K562 (cell line): ENCODE measurements around the gene KCNQ2. TPM values are rescaled to one million over a fixed set of nuclear protein-coding genes. Genes with fewer than 3 reads are reported as not detected.

Experiments
- ATAC-seq: fragments of 200-7000 bp; cut with Tn5 transposase; 3 replicates; pipeline ENCODE4 v1.9.1; 2020; ENCODE audit warnings: moderate library complexity
- BruUV-seq: library from RNA; stranded (reverse); fragments of 400-500 nt; replicated peaks from 2 replicates; lab custom pipeline; 2021; lab: Mats Ljungman, UMichigan
- CTCF ChIA-PET: fragments of 300-600 bp; formaldehyde crosslinking; extraction: SDS; loops from one replicate; lab custom pipeline; 2021; ENCODE audit warnings: low intra/inter-chr PET ratio; lab: Yijun Ruan, JAX
- POLR2A ChIA-PET: fragments of 300-600, 350-650 bp; sonication (Branson Sonifier 250); formaldehyde crosslinking; extraction: SDS; loops from one replicate; lab custom pipeline; 2021; ENCODE audit warnings: antibody characterized with exemption, inconsistent platforms; lab: Yijun Ruan, JAX
- DNase-seq, 4 experiments: peaks; one replicate each; pipeline versions ENCODE4 v3.0.0 to v3.0.0-alpha.2; 2011 to 2018; ENCODE audit warnings: low spot score in 3 of 4, mixed read lengths in 3 of 4; ENCODE audit errors: extremely low read depth in 1 of 4
- FAIRE-seq: peaks from 2 replicates; lab custom pipeline; 2011; peaks lifted over from hg19 to GRCh38; lab: Jason Lieb, UNC
- H2AFZ ChIP-seq: 2 replicates; pipeline ENCODE4 v1.6.0; 2011; ENCODE audit warnings: low read depth, low read length, control low read depth, inconsistent platforms
- H3K27ac ChIP-seq: fragments of 200-600 bp; 3 replicates; pipeline ENCODE4 v1.8.0; 2011; ENCODE audit warnings: low read depth, mild to moderate bottlenecking, control low read depth, inconsistent platforms, low read length, moderate library complexity, mixed read lengths; ENCODE audit errors: extremely low read depth
- H3K27me3 ChIP-seq, 2 experiments: fragments of 300-600 bp in 1 of 2; 2 replicates in 1 of 2; 3 replicates in 1 of 2; pipeline versions ENCODE4 v1.6.0 to v1.8.0; 2011; ENCODE audit warnings: inconsistent platforms in 2 of 2, low read length in 2 of 2, mild to moderate bottlenecking in 1 of 2, mixed read lengths in 1 of 2, moderate library complexity in 1 of 2; ENCODE audit not compliant: control insufficient read depth in 2 of 2, insufficient read depth in 2 of 2
- H3K36me3 ChIP-seq: fragments of 300-600 bp; 3 replicates; pipeline ENCODE4 v1.8.0; 2011; ENCODE audit warnings: mild to moderate bottlenecking, low read length, inconsistent platforms; ENCODE audit not compliant: control insufficient read depth, insufficient read depth
- H3K4me1 ChIP-seq, 2 experiments: fragments of 200-600 bp in 1 of 2; replicated peaks in 1 of 2; 2 replicates in 1 of 2; 3 replicates in 1 of 2; pipeline versions ENCODE4 v1.5.1 to v1.8.0; 2011; ENCODE audit warnings: inconsistent platforms in 2 of 2, low read length in 2 of 2, mild to moderate bottlenecking in 1 of 2, mixed read lengths in 1 of 2, moderate library complexity in 1 of 2; ENCODE audit not compliant: control insufficient read depth in 2 of 2, insufficient read depth in 2 of 2
- H3K4me2 ChIP-seq: 2 replicates; pipeline ENCODE4 v1.6.1; 2011; ENCODE audit warnings: low read length, control low read depth, inconsistent platforms, mixed read lengths; ENCODE audit not compliant: insufficient read depth
- H3K4me3 ChIP-seq: fragments of 200-600 bp; sonication (generic), shearing (Covaris generic); 2 replicates; pipeline ENCODE4 v1.5.1; 2016; ENCODE audit warnings: control low read depth, inconsistent platforms
- H3K79me2 ChIP-seq: fragments of 200-600 bp; 3 replicates; pipeline ENCODE4 v1.8.0; 2011; ENCODE audit warnings: low read length, inconsistent platforms; ENCODE audit not compliant: control insufficient read depth, insufficient read depth
- H3K9ac ChIP-seq, 2 experiments: 2 replicates each; pipeline versions ENCODE4 v1.6.0 to v1.6.1; 2011; ENCODE audit warnings: low read depth in 2 of 2, low read length in 2 of 2, control low read depth in 1 of 2, inconsistent platforms in 1 of 2, mild to moderate bottlenecking in 1 of 2, mixed read lengths in 1 of 2; ENCODE audit not compliant: insufficient read depth in 1 of 2
- H3K9me1 ChIP-seq: one replicate; pipeline ENCODE4 v1.6.0; 2011; ENCODE audit warnings: inconsistent platforms, mild to moderate bottlenecking, low read length, moderate library complexity; ENCODE audit not compliant: control insufficient read depth, insufficient read depth
- H3K9me3 ChIP-seq: replicated peaks from 2 replicates; pipeline ENCODE4 v1.5.1; 2011; ENCODE audit warnings: low read depth, low read length, inconsistent platforms; ENCODE audit not compliant: control insufficient read depth, insufficient read depth
- H4K20me1 ChIP-seq: replicated peaks from 2 replicates; pipeline ENCODE4 v1.6.1; 2011; ENCODE audit warnings: low read length, inconsistent platforms, mixed read lengths; ENCODE audit not compliant: control insufficient read depth, insufficient read depth
- BCL6 ChIP-seq: fragments of 250-450 bp; sonication (Bioruptor Pico); IDR thresholded peaks from 2 replicates; pipeline ENCODE4 v1.4.0; 2020
- BRD4 ChIP-seq: fragments of 200-600 bp; sonication (generic); IDR thresholded peaks from 2 replicates; pipeline ENCODE4 v1.6.1; 2017; ENCODE audit warnings: inconsistent platforms
- DDX20 ChIP-seq: fragments of 450-650 bp; IDR thresholded peaks from 2 replicates; pipeline ENCODE4 v1.6.1; 2016; ENCODE audit warnings: missing genetic modification characterization, low read depth, mild to moderate bottlenecking, missing compliant biosample characterization, moderate library complexity
- GABPB1 ChIP-seq: sonication (generic); formaldehyde crosslinking; IDR thresholded peaks from 2 replicates; pipeline ENCODE4 v1.8.0; 2022; ENCODE audit warnings: mild to moderate bottlenecking, missing genetic modification reagents
- NFE2 ChIP-seq: IDR thresholded peaks from 2 replicates; pipeline ENCODE4 v1.6.1; 2014; ENCODE audit warnings: antibody characterized with exemption, low read depth
- RCOR1 ChIP-seq, 2 experiments: IDR thresholded peaks; 2 replicates each; pipeline ENCODE4 v1.6.1; 2012; ENCODE audit warnings: low read depth in 2 of 2, low read length in 2 of 2, borderline replicate concordance in 1 of 2, improper control_type of control experiment in 1 of 2
- SNIP1 ChIP-seq: fragments of 450-650 bp; IDR thresholded peaks from 2 replicates; pipeline ENCODE4 v1.7.1; 2017; ENCODE audit warnings: low read depth, mild to moderate bottlenecking
- SRSF9 ChIP-seq: fragments of 200-400 bp; formaldehyde crosslinking; IDR thresholded peaks from 2 replicates; pipeline ENCODE4 v1.6.1; 2017; ENCODE audit warnings: low read depth, low read length, borderline replicate concordance
- TBP ChIP-seq: optimal IDR thresholded peaks from 2 replicates; pipeline ENCODE3; 2011; ENCODE audit warnings: low read depth, low read length, improper control_type of control experiment
- ZKSCAN8 ChIP-seq: fragments of 200-800 bp; sonication (Bioruptor generic); IDR thresholded peaks from 2 replicates; pipeline ENCODE4 v1.6.1; 2016; ENCODE audit warnings: missing genetic modification characterization, missing compliant biosample characterization
- ZNF436 ChIP-seq: fragments of 250-450, 450-650 bp; sonication (Bioruptor Pico); formaldehyde crosslinking; IDR thresholded peaks from 2 replicates; pipeline ENCODE4 v1.7.0; 2020; ENCODE audit warnings: mild to moderate bottlenecking
- ZNF589 ChIP-seq: fragments of 200-800 bp; sonication (Bioruptor generic); IDR thresholded peaks from 2 replicates; pipeline ENCODE4 v1.6.1; 2016; ENCODE audit warnings: low read depth, missing genetic modification characterization, missing compliant biosample characterization
- WGBS: fragments of 100-300 bp; shearing (Covaris generic); methylation state at CpG from one replicate; pipeline ENCODE4 v1.1.6; 2016; ENCODE audit warnings: low coverage, mixed read lengths; ENCODE audit not compliant: insufficient coverage; ENCODE audit errors: missing lambda C conversion rate; 5-methylcytosine and 5-hydroxymethylcytosine counted together
- in situ Hi-C: fragments of 300-500 bp; cut with MboI; formaldehyde crosslinking; loops from 4 replicates; pipeline ENCODE4 v1.15.0; 2018; ENCODE audit warnings: inconsistent platforms, mixed read lengths
- intact Hi-C: fragments of 100-400 bp; cut with micrococcal nuclease; formaldehyde crosslinking; loops from 2 replicates; pipeline ENCODE4 v1.14.2; 2022
- polyA plus RNA-seq, 8 experiments: library from polyadenylated mRNA; depleted of rRNA in 4 of 8; stranded (reverse) in 5 of 8; unstranded in 3 of 8; fragments of >200 nt; fragmentation: Nextera tagmentation in 2 of 8; fragmentation: Illumina TruSeq in 1 of 8; extraction: Ambion mirVana in 2 of 8; extraction: Trizol in 1 of 8; gene quantifications; 2 replicates each; pipeline versions ENCODE4 v1.2.1 to v1.2.3, GENCODE V29; 2011 to 2014; ENCODE audit warnings: inconsistent platforms in 1 of 8, missing spikeins in 1 of 8
- total RNA-seq, 7 experiments: library from RNA; depleted of rRNA in 6 of 7; stranded (reverse); fragments of >200 nt in 6 of 7; fragmentation: Illumina TruSeq in 2 of 7; extraction: Trizol in 2 of 7; gene quantifications; 2 replicates each; pipeline versions ENCODE4 v1.2.1 to v1.2.3, GENCODE V29; 2011 to 2021; ENCODE audit warnings: low replicate concordance in 1 of 7
- TF ChIP-seq, protein P1 (sequence below): sonication (generic); formaldehyde crosslinking; IDR thresholded peaks from 2 replicates; pipeline ENCODE4 v1.8.0; 2022; ENCODE audit warnings: mild to moderate bottlenecking, missing genetic modification reagents
- TF ChIP-seq, protein P2 (sequence below): sonication (generic); formaldehyde crosslinking; IDR thresholded peaks from 2 replicates; pipeline ENCODE4 v1.8.0; 2022; ENCODE audit warnings: missing genetic modification reagents, mild to moderate bottlenecking, moderate library complexity, borderline replicate concordance
- TF ChIP-seq, protein P3 (sequence below): fragments of 450-650 bp; formaldehyde crosslinking; conservative IDR thresholded peaks from 2 replicates; pipeline ENCODE4 v1.4.0; 2022; ENCODE audit warnings: mild to moderate bottlenecking, missing genetic modification characterization
- TF ChIP-seq, protein P4 (sequence below): fragments of 450-650 bp; IDR thresholded peaks from 2 replicates; pipeline ENCODE4 v1.7.0; 2016; ENCODE audit warnings: borderline replicate concordance

Gene KCNQ2
- total and polyA plus RNA-seq, 9 of the 15 experiments (the other 6 are each of a cell fraction or from before 2014, with no cell fraction given), result 0.13 to 0.16 TPM; not detected in 7

DNA sequence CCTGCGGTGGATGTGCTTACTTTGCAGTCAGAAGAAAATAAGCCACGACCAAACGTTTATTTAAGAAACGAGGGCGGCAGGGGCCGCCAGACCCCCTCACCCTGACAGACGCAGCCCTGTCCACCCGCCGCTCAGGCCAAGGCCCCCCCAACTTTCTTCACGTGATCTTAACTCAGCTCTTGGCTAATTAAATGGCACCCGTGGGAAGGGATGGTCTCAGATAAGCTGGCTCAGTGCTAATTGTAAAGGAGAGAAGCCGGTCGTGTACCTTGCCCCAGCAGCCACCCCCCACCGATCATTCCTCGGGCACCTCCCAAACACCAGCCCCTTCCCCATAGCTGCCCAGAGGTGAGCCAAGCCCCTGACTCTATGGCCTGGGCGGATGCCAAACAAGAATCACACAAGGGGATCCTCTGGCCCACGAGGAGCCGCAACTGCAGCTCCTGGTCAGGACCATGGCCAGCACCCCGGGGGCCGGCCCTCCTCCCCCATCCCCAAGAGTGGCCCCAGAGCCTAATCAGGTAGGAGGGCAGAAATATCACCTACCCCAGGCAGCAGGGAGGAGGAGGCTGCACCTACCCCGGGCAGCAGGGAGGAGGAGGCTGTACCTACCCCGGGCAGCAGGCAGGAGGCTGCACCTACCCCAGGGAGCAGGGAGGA is 11.2 kb downstream of the KCNQ2 start:
- ChIA-PET POLR2A (interaction anchor here (0.6 to 1.2 kb wide), 3 partner anchors 17 to 165 kb away, joined by 3 to 4 read pairs (median 3); no protein-coding TSS in a partner anchor), CTCF (no interaction called here)
- H3K9me1 ChIP-seq, result no peaks in the 10 kb centered on the region
- no peak overlapping the region for H3K9ac ChIP-seq
- H3K4me1 ChIP-seq, result peaks cover 0 to 33% of the 10 kb centered on the region in 2 experiments; a peak in 2 of 5 replicates
- H3K79me2 ChIP-seq, result no peaks in the 10 kb centered on the region
- H3K4me3 ChIP-seq, result no peak overlapping the region
- FAIRE-seq (no peak), ATAC-seq (peak; percentile 71), DNase-seq (peak; percentile 49 to 87 (median 80))
- in situ Hi-C loops (no loop called here), intact Hi-C loops (no loop called here)
- no peak overlapping the region for H3K4me2 ChIP-seq
- H3K9me3 ChIP-seq, result no peaks in the 10 kb centered on the region
- no peak overlapping the region for H2AFZ ChIP-seq
- peaks cover 10% of the 10 kb centered on the region; the same call in 1 of the 2 replicates for H4K20me1 ChIP-seq
- under 1% methylated on average over 20 of the region's 22 CpGs for WGBS
- BruUV-seq, result no TSS peak
- no peaks in the 10 kb centered on the region for H3K36me3 ChIP-seq
- H3K27me3 ChIP-seq, result peaks cover 27 to 85% of the 10 kb centered on the region in 2 experiments; a peak in 4 of 5 replicates
- H3K27ac ChIP-seq, result no peak overlapping the region
- TF ChIP-seq ZNF436 (no peak), ZNF589 (CRISPR knock-in tag) (no peak), ZKSCAN8 (CRISPR knock-in tag) (no peak), SNIP1 (no peak), GABPB1 (CRISPR knock-in tag) (no peak), BRD4 (no peak), SRSF9 (no peak), BCL6 (CRISPR knock-in tag) (no peak), NFE2 (no peak), RCOR1 (IDR thresholded peaks at IDR 0.05; ENCODE audit: borderline replicate concordance in 1 of 2, low read depth in 2 of 2, low read length in 2 of 2) (0 out of 4 replicates have a peak, but pooled peaks of 1 of the 2 experiments have one; percentile 42), DDX20 (tag) (no peak), TBP (no peak)
- TF ChIP-seq, protein P1, sequence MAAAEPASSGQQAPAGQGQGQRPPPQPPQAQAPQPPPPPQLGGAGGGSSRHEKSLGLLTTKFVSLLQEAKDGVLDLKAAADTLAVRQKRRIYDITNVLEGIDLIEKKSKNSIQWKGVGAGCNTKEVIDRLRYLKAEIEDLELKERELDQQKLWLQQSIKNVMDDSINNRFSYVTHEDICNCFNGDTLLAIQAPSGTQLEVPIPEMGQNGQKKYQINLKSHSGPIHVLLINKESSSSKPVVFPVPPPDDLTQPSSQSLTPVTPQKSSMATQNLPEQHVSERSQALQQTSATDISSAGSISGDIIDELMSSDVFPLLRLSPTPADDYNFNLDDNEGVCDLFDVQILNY (CRISPR knock-in tag), result no peak
- TF ChIP-seq, protein P2, sequence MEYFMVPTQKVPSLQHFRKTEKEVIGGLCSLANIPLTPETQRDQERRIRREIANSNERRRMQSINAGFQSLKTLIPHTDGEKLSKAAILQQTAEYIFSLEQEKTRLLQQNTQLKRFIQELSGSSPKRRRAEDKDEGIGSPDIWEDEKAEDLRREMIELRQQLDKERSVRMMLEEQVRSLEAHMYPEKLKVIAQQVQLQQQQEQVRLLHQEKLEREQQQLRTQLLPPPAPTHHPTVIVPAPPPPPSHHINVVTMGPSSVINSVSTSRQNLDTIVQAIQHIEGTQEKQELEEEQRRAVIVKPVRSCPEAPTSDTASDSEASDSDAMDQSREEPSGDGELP (CRISPR knock-in tag), result peak; percentile 58; the same call in 1 of the 2 replicates
- TF ChIP-seq, protein P3, sequence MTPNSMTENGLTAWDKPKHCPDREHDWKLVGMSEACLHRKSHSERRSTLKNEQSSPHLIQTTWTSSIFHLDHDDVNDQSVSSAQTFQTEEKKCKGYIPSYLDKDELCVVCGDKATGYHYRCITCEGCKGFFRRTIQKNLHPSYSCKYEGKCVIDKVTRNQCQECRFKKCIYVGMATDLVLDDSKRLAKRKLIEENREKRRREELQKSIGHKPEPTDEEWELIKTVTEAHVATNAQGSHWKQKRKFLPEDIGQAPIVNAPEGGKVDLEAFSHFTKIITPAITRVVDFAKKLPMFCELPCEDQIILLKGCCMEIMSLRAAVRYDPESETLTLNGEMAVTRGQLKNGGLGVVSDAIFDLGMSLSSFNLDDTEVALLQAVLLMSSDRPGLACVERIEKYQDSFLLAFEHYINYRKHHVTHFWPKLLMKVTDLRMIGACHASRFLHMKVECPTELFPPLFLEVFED (CRISPR knock-in tag), result no peak
- TF ChIP-seq, protein P4, sequence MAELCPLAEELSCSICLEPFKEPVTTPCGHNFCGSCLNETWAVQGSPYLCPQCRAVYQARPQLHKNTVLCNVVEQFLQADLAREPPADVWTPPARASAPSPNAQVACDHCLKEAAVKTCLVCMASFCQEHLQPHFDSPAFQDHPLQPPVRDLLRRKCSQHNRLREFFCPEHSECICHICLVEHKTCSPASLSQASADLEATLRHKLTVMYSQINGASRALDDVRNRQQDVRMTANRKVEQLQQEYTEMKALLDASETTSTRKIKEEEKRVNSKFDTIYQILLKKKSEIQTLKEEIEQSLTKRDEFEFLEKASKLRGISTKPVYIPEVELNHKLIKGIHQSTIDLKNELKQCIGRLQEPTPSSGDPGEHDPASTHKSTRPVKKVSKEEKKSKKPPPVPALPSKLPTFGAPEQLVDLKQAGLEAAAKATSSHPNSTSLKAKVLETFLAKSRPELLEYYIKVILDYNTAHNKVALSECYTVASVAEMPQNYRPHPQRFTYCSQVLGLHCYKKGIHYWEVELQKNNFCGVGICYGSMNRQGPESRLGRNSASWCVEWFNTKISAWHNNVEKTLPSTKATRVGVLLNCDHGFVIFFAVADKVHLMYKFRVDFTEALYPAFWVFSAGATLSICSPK, result no peak
